RWPE1 (cell line): ENCODE results near the gene SLC6A12.

Source experiments
- CTCF ChIA-PET: fragments of 350-600 bp; sonication (Branson Sonifier 250); formaldehyde crosslinking; extraction: SDS; loops from one replicate; lab custom pipeline; 2021; lab: Yijun Ruan, JAX
- POLR2A ChIA-PET: fragments of 400-600 bp; formaldehyde crosslinking; extraction: SDS; loops from one replicate; lab custom pipeline; 2020; ENCODE audit warnings: antibody characterized with exemption; ENCODE audit not compliant: low non-redundant PET; lab: Yijun Ruan, JAX
- DNase-seq: peaks from one replicate; pipeline ENCODE4 v3.0.0; 2012; ENCODE audit warnings: low spot score
- H3K27ac ChIP-seq: fragments of 450-650 bp; 2 replicates; pipeline ENCODE4 v1.5.1; 2017
- TF ChIP-seq, protein P1 (sequence below): fragments of 450-650 bp; conservative IDR thresholded peaks from 2 replicates; pipeline ENCODE4 v1.5.1; 2017; ENCODE audit warnings: low read depth, mild to moderate bottlenecking

Gene SLC6A12

DNA sequence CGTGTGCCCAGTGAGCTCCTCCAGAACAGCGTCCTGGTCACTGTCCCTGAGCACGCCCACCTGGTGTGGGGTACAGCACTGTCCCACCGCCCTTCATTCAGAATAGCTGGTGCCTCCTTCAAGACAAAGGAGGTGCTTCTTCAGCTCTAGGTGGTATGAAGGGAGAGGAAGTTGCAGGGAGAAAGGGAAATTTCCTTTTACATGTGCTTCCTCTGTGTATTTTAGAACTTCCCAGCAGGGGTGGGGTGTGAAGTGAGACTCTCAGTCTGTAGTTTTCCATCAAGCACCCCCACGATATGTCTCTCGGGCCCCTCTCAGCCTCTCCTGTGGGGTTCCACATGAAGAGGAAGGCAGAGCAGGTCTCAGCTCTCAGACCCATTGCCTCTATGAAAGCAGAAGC lies 1.2 kb upstream of the SLC6A12 start:
- TF ChIP-seq, protein P1, sequence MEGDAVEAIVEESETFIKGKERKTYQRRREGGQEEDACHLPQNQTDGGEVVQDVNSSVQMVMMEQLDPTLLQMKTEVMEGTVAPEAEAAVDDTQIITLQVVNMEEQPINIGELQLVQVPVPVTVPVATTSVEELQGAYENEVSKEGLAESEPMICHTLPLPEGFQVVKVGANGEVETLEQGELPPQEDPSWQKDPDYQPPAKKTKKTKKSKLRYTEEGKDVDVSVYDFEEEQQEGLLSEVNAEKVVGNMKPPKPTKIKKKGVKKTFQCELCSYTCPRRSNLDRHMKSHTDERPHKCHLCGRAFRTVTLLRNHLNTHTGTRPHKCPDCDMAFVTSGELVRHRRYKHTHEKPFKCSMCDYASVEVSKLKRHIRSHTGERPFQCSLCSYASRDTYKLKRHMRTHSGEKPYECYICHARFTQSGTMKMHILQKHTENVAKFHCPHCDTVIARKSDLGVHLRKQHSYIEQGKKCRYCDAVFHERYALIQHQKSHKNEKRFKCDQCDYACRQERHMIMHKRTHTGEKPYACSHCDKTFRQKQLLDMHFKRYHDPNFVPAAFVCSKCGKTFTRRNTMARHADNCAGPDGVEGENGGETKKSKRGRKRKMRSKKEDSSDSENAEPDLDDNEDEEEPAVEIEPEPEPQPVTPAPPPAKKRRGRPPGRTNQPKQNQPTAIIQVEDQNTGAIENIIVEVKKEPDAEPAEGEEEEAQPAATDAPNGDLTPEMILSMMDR = no peak
- H3K27ac ChIP-seq = no peak overlapping the region
- no peak for DNase-seq
- CTCF ChIA-PET = interaction anchor here (0.6 kb wide), 1 partner anchor 20 kb away, joined by 5 read pairs; no protein-coding TSS in a partner anchor
- POLR2A ChIA-PET = no interaction called here

- ChIA-PET CTCF (interaction anchor here (0.7 kb wide), 1 partner anchor 103 kb away, joined by 4 read pairs; no protein-coding TSS in a partner anchor), POLR2A (no interaction called here)
- DNase-seq = no peak
- TF ChIP-seq, protein P1 = no peak
- no peak overlapping the region for H3K27ac ChIP-seq
Observed at GRCh38 chr12:213527-213932, 427 bp downstream of the SLC6A12 start.

GRCh38 chr12:212715-213526 lies 1.0 kb downstream of the SLC6A12 start:
- H3K27ac ChIP-seq = no peak overlapping the region
- POLR2A ChIA-PET = no interaction called here
- CTCF ChIA-PET = interaction anchor here (0.7 to 0.8 kb wide), 2 partner anchors 22 to 103 kb away, joined by 3 to 4 read pairs; no protein-coding TSS in a partner anchor
- TF ChIP-seq, protein P1 = no peak
- DNase-seq = no peak

- TF ChIP-seq, protein P1 = no peak
- H3K27ac ChIP-seq = no peak overlapping the region
- DNase-seq = no peak
- CTCF ChIA-PET = interaction anchor here (0.8 kb wide), 1 partner anchor 22 kb away, joined by 3 read pairs; no protein-coding TSS in a partner anchor
- POLR2A ChIA-PET = no interaction called here
Observed at GRCh38 chr12:212415-212714, 1.6 kb downstream of the SLC6A12 start.

DNA sequence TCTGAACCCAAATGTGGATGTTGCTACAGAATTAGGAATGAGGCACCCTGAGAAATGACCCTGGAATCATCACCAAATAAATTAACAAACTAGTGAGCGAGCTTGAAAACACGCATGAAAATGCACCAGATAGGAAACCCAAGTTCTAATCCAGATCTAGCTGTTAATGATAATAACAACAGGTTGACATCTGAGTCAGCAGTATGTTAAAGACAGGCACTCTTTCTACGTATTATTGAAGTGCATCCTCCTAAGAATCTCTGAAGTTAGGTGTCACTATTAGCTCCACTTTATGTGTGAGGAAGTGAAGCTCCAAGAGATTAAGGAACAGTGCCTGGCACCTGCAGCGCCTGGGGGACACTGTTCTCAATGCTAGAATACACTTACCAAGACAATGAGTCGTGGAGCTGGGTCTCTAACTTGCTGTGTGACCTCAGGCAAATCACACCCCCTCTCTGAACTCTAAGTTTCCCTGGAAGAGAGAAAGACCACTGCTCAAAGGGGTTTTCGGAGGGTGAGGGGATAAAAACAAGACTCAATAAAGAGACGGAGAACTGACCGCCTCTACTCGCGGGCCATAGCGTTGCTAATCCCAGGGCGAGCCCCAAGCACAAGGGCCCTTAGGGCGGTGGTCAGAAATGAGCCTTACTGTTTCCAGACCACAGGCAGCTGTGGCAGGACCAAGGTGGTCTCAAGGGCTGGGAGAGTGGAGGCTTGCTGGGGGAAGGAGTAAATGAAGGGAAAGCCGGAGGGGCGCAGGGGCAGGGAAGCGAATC lies 2.1 kb downstream of the SLC6A12 start:
- POLR2A ChIA-PET = no interaction called here
- no peak overlapping the region for H3K27ac ChIP-seq

GRCh38 chr12:211142-211465 lies 2.9 kb downstream of the SLC6A12 start:
- H3K27ac ChIP-seq = no peak overlapping the region
- no peak for DNase-seq
- CTCF ChIA-PET = no interaction called here
- POLR2A ChIA-PET = no interaction called here
- TF ChIP-seq, protein P1 = no peak

More for the DNA sequence above, 2.1 kb downstream of the SLC6A12 start:
- TF ChIP-seq, protein P1 = no peak
- CTCF ChIA-PET = interaction anchor here (0.8 kb wide), 1 partner anchor 23 kb away, joined by 3 read pairs; no protein-coding TSS in a partner anchor
- DNase-seq = no peak
